ENCODE data around the gene POLD3. TPM values are rescaled to one million over a fixed set of nuclear protein-coding genes. Genes with fewer than 3 reads are reported as not detected.
"Not testable (repeated sequence)": the region's sequence is repeated elsewhere in the genome, so short reads cannot be mapped to it uniquely, and the experiment has no call there.

Gene POLD3
- total RNA-seq, 3 donors from 2014 or later: 18.3 to 32.4 (median 20.6) TPM

DNA sequence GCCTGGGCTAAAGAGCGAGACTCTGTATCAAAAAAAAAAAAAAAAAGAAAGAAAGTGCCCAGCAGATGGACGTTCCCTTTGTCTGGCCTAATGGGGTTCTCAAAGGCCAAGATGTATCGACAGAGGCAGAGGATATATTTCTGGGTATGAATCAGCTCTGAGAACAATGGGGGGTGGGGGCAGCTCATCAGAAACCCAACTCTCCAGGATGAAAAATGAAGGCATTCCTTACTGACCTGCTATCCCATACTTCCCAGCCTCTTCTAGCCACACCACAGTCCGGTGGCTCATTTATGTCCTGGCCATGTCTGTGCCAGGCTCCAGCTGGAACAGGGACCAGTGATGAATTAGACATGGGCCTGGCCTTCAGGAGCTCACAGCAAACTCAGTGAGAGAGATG lies 15.2 kb upstream of the POLD3 start:
- TF ChIP-seq, protein P1, sequence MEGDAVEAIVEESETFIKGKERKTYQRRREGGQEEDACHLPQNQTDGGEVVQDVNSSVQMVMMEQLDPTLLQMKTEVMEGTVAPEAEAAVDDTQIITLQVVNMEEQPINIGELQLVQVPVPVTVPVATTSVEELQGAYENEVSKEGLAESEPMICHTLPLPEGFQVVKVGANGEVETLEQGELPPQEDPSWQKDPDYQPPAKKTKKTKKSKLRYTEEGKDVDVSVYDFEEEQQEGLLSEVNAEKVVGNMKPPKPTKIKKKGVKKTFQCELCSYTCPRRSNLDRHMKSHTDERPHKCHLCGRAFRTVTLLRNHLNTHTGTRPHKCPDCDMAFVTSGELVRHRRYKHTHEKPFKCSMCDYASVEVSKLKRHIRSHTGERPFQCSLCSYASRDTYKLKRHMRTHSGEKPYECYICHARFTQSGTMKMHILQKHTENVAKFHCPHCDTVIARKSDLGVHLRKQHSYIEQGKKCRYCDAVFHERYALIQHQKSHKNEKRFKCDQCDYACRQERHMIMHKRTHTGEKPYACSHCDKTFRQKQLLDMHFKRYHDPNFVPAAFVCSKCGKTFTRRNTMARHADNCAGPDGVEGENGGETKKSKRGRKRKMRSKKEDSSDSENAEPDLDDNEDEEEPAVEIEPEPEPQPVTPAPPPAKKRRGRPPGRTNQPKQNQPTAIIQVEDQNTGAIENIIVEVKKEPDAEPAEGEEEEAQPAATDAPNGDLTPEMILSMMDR (IDR thresholded peaks at IDR 0.05): no peak

DNA sequence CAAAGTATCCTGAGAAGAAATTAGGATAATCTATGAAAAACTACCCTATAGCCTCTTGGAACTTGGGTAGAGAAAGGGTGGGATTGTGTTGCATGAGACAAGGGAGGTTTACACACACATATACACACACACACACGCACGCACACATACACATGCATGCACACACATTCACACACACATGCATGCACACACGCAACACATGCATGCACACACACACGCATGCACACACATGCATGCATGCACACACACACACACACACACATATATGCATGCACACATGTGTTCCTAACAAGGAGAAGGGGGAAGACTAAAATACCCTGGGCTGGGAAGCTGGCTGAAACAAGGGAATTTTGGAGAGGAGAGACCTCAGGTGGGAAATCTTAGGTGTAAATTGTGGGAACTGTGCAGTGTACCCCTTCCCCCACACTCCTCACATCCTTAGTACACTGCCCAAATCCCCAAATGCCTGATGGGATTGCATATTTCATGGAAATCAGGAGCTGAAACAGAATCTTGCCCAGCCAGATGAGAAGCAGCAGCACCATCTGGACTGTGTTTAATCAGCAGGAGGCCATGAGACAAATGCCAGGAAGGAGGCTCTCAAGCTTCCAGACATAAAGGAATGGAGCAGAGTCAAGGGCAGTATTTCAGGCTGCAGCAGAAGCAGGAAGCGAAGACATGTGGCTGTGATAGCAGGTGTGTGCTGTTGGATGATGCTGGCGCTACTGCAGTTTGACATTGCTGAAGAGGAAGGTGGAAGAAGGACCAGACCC lies 14.6 kb upstream of the POLD3 start:
- ATAC-seq: peak; percentile 2
- no peaks in the 10 kb centered on the region for H3K36me3 ChIP-seq (ENCODE audit: low read depth)
- intact Hi-C loops (cut with DNase I, micrococcal nuclease): no loop called here

More for the DNA sequence above, 15.2 kb upstream of the POLD3 start:
- Histone ChIP-seq H3K4me3 (no peak overlapping the region), H3K4me1 (ENCODE audit: low read depth) (peaks cover 28% of the 10 kb centered on the region), H3K36me3 (ENCODE audit: low read depth) (no peaks in the 10 kb centered on the region), H3K9me3 (no peaks in the 10 kb centered on the region)
- ATAC-seq: no peak
- intact Hi-C loops (cut with DNase I, micrococcal nuclease): no loop called here
- DNase-seq: no peak

DNA sequence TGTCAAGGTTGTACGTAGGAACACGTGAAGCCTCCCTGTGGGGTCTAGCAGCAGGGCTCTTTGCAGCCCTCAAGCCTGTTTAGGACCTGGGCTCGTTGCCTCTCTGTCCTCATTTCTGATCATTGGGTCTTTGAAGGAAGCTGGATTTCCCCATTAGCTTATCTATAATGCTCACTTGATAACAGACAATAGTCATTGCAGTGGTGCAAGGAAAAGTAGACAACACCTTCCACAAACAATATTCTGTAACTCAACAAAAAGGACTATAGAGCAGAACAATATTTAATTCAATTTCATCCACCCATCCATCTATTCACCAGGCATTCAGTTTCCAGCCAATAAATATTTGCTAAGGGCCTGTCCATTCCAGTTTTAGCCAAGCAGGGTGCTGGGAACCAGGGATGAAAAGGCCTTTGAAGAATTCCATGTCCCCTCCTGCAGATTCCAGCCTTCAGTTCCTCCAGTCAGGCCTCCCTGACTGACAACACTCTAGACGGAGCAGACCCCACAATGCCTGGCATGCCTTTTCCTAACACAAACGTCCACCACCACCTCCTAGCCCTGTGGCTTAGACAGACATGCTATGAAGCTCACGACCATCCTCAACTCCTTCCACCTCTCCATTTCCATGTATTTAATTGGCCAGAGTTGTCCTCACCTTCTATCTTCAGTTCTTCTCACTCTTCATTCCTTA lies 12.7 kb upstream of the POLD3 start:
- H3K4me1 ChIP-seq (ENCODE audit: low read depth): peaks cover 16% of the 10 kb centered on the region
- ATAC-seq: peak; percentile 23
- H3K4me3 ChIP-seq: no peak overlapping the region
- TF ChIP-seq, protein P1 (IDR thresholded peaks at IDR 0.05): no peak
- intact Hi-C loops (cut with DNase I, micrococcal nuclease): no loop called here
- no peak for DNase-seq
- H3K9me3 ChIP-seq: no peaks in the 10 kb centered on the region
- H3K36me3 ChIP-seq (ENCODE audit: low read depth): no peaks in the 10 kb centered on the region

More for the DNA sequence above, 14.6 kb upstream of the POLD3 start:
- H3K4me3 ChIP-seq: no peak overlapping the region
- no peak for DNase-seq
- H3K9me3 ChIP-seq: no peaks in the 10 kb centered on the region
- TF ChIP-seq, protein P1 (IDR thresholded peaks at IDR 0.05): no peak
- H3K4me1 ChIP-seq (ENCODE audit: low read depth): peaks cover 26% of the 10 kb centered on the region

DNA sequence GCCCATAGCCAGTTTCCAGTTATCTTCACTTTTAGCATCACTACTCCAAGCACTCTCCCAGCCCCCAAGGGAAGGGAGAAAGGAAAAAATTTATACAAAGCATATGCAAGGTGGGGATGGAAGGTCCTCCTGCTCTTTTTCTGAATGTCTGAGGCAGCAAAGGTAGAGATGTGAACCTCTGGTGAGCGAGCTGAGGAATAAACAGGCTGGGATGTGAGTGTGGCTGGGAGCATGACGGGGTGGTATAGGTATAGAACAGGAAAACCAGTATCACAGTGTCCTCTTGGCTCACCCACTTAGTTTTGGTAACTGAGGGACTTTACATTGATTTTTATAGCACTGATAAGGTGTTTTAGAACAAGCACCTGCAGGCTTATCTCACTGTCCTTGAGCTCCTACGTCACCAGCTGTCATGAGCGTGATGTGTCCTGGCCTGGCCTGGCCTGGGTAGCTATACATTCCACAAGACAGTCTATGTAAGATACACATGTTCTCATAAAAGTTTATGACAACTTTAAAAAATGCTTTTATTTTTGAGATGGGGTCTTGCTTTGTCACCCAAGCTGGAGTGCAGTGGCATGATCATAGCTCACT lies 10.3 kb upstream of the POLD3 start:
- H3K4me1 ChIP-seq (ENCODE audit: low read depth): peaks cover 16% of the 10 kb centered on the region
- H3K36me3 ChIP-seq (ENCODE audit: low read depth): no peaks in the 10 kb centered on the region
- no peaks in the 10 kb centered on the region for H3K9me3 ChIP-seq
- intact Hi-C loops (cut with DNase I, micrococcal nuclease): no loop called here
- TF ChIP-seq, protein P1 (IDR thresholded peaks at IDR 0.05): no peak
- H3K4me3 ChIP-seq: no peak overlapping the region
- ATAC-seq: peak; percentile 86
- peak; percentile 49 to 70 (median 63) for DNase-seq

DNA sequence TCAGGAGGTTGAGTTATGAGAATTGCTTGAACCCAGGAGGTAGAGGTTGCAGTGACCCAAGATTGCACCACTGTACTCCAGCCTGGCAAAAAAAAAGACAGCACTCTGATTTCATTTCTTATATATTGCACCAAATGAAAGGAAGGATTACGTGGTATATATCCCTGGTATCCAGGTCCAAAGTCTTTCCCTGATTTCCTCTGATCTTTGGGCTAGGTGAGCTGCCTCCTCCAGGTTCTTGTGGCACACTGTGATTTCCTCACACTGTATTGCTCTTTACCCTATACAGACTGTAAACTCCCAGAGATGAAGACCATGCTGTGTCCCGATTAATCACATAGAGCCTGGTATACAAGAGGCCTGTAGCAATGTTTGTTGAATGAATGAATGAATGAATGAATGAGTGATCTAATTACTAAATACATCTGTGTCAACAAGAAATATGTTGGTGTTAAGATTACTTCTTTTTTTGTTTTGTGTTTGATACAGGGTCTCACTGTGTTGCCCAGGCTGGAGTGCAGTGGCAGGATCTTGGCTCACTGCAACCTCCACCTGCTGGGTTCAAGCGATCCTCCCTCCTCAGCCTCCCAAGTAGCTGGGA lies 9.3 kb upstream of the POLD3 start:
- DNase-seq (no peak), ATAC-seq (peak; percentile 69)
- Histone ChIP-seq H3K36me3 (ENCODE audit: low read depth) (no peaks in the 10 kb centered on the region), H3K4me3 (no peak overlapping the region), H3K9me3 (no peaks in the 10 kb centered on the region), H3K4me1 (ENCODE audit: low read depth) (peaks cover 16% of the 10 kb centered on the region)
- TF ChIP-seq, protein P1 (IDR thresholded peaks at IDR 0.05): no peak
- intact Hi-C loops (cut with DNase I, micrococcal nuclease): no loop called here

DNA sequence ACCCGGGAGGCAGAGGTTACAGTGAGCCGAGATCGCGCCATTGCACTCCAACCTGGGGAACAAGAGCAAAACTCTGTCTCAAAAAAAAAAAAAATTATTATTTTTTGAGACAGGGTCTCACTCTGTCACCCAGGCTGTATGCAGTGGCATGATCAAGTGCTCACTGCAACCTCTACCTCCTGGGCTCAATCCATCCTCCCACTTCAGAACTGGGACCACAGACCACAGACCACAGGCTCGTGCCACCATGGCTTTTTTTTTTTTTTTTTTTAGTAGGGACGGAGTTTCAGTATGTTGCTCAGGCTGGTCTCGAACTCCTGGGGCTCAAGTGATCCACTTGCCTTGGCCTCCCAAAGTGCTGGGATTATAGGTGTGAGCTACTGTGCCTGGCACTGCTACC lies 1.9 kb upstream of the POLD3 start:
- H3K4me3 ChIP-seq; DNase-seq; intact Hi-C loops (cut with DNase I, micrococcal nuclease); H3K36me3 ChIP-seq (ENCODE audit: low read depth); ATAC-seq; H3K9me3 ChIP-seq: not testable (repeated sequence)
- peaks cover 11% of the 10 kb centered on the region for H3K4me1 ChIP-seq (ENCODE audit: low read depth)
